WI38 (cell line): ENCODE results near the gene KIF15.

Experiments
- H3K4me3 ChIP-seq: 2 replicates; pipeline ENCODE4 v1.5.1; 2011; ENCODE audit warnings: low read depth, mild to moderate bottlenecking, control low read depth, low read length
- TF ChIP-seq, protein P1 (sequence below): IDR thresholded peaks from 2 replicates; pipeline ENCODE4 v1.5.1; 2012; ENCODE audit warnings: low read depth, mild to moderate bottlenecking, control low read depth, low read length

KIF15 gene

GRCh38 chr3:44892689-44893088 is 131.1 kb downstream of the KIF15 start:
- H3K4me3 ChIP-seq, result no peak overlapping the region
- TF ChIP-seq, protein P1, sequence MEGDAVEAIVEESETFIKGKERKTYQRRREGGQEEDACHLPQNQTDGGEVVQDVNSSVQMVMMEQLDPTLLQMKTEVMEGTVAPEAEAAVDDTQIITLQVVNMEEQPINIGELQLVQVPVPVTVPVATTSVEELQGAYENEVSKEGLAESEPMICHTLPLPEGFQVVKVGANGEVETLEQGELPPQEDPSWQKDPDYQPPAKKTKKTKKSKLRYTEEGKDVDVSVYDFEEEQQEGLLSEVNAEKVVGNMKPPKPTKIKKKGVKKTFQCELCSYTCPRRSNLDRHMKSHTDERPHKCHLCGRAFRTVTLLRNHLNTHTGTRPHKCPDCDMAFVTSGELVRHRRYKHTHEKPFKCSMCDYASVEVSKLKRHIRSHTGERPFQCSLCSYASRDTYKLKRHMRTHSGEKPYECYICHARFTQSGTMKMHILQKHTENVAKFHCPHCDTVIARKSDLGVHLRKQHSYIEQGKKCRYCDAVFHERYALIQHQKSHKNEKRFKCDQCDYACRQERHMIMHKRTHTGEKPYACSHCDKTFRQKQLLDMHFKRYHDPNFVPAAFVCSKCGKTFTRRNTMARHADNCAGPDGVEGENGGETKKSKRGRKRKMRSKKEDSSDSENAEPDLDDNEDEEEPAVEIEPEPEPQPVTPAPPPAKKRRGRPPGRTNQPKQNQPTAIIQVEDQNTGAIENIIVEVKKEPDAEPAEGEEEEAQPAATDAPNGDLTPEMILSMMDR, result no peak

DNA sequence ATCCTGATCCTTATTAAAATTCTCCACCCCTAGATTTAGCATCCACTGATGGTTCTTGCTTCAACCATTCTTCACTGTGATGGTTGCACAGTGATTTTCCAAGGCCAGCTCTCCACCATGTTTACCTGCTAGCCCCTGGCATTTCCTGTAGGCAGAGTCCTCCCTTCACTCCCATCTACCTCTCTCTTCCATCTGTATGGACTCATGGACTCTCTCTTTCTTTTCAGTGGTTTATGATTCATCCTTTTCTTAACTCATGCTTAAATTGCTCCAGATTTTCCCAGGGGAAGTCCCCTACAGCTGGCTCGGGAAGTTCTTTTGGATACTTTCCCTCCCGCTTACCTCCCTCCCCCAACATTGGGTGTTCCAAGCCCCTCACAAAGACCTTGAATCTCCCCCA is 131.5 kb downstream of the KIF15 start:
- no peak overlapping the region for H3K4me3 ChIP-seq
- TF ChIP-seq, protein P1, result no peak

DNA sequence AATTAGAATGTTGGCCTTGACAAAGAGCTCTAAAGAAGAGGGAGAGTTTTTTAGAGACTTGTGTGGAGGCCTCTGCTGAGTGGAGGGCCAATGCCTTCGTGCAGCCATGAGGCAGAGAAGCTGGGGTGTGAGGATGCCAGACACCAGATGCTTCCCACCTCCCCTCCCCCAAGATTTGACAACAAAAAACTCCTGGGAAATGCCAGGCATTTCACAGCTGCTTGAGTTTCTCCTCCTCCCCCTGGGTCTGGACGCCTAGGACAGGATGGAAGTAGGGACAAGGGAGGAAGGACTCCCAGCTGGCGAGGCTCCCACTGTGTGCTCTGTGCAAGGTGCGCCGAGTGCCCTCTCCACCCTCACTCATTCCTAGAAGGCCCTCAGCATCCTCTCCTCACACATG is 132.9 kb downstream of the KIF15 start:
- TF ChIP-seq, protein P1, result no peak
- no peak overlapping the region for H3K4me3 ChIP-seq

GRCh38 chr3:44896440-44896839 is 134.8 kb downstream of the KIF15 start:
- TF ChIP-seq, protein P1, result no peak
- H3K4me3 ChIP-seq, result no peak overlapping the region

GRCh38 chr3:44899683-44900367 is 138.2 kb downstream of the KIF15 start:
- TF ChIP-seq, protein P1, result no peak
- H3K4me3 ChIP-seq, result no peak overlapping the region

DNA sequence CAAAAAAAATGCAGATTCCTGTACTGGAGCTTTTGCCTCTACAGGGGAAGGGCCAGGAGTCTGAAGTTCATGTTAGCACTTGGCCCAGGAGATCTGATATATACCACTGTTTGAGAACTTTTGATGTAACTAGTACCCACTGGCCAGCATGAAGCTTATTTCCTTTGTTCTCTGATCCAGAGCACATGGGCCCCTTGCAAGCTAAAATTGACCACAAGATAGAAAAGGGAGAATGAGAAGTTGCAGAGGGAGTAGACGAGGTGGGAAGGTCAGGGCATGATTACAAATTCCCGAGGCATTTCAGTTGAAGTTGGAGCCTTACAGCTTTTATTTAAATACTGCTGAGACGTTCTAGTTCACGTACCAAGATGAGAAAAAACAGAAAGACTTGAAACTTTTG is 141.0 kb downstream of the KIF15 start:
- TF ChIP-seq, protein P1, result no peak

More for the DNA sequence above, 141.0 kb downstream of the KIF15 start:
- H3K4me3 ChIP-seq, result no peak overlapping the region
